GM18526 (cell line): Measurements from ENCODE around the gene TENM3.

Experiments
- POLR2A ChIP-seq: IDR thresholded peaks from 3 replicates; pipeline ENCODE4 v1.6.1; 2011; ENCODE audit not compliant: insufficient read length; ENCODE audit errors: extremely low read depth

The TENM3 gene

DNA sequence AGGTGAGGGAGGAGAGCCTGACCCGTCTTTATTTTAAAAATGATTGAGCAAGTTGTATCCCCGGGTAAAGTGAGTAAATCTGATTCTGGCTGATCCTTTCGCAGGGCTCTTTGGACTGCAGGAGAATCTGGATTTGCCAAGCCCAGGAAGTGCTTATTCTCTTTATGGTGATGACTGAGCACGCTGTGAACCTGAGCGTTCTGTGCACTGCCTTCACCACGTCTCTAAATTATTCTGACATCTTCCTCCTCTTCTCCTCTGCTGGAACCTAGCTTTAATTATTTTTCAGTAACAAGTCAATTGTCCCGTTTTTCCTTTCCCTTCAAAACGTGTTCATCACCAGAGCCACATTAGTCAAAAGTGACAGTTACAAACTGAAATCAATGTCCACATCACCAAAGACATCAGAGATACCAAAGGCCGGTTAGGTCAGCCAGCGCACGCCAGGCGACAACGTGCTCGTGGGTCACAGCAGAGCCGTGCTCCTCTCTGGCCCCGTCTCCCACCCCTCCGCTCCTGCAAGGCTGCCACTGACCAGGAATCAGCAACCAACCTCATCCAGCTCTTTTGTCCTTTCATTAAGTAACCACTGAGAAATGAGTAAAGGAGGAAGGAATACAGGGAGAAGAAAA is 599.7 kb downstream of the TENM3 start:
- TF ChIP-seq POLR2A = no peak

DNA sequence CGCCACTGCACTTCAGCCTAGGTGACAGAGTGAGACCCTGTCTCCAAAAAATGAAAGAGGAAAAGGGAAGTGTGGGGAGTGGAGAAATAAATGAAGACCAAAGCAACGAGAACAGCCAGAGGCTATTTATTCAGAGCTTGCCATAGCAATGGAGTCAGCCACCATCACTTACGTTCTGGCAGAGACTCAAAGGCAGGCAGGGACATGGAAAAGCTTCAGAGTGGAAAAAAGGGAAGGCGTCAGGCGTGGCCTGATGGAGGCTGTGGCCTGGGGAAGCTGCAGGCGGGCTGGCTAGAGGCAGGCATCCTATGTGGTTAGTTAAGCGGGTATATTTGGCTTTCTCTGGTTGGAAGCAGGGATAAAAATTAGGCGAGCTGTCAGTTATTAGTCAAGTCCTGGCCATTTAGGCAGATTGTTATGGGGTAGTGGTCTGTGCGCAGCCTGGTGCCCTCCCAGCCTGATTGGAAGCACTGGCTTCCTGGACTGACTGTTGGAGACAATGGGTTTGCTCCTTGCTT is 600.7 kb downstream of the TENM3 start:
- TF ChIP-seq POLR2A = no peak

GRCh38 chr4:182845618-182846017 is 602.4 kb downstream of the TENM3 start:
- no peak for TF ChIP-seq POLR2A

DNA sequence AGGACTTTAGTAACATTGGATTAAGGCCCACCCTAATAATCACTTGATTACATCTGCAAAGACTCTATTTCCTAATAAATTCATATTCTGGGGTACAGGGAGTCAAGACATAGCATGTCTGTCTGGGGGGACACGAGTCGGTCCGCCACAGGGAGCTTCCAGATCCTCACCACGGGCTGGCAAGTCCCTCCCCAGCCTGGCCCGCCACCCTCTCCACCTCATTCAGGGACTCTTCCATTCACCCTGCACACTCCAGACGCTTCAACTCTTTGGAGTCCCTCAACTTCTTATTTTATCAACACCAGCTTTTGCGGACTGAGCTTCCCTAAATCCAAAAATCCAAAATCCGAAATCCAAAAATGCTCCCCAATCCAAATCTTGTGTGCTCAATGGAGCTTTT is 602.8 kb downstream of the TENM3 start:
- no peak for TF ChIP-seq POLR2A

- TF ChIP-seq POLR2A = no peak
Measured at GRCh38 chr4:182847576-182848450, 604.6 kb downstream of the TENM3 start.

DNA sequence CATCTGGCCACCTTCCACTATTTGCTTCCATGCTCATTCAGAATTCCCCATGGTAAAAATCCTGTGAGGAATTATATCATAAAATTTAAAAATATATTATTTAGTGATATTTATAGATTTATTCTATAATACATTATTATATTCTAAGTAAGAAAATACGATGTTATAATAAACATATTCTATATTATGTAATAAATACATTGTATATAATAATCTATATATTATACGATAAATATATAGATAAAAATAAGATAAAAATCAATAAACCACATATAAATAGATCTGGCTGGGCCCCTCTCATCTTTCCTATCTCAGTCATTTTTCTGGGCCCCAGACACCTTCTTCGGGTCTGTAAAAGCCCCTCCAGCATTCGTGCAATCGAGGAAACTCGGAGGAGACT is 605.5 kb downstream of the TENM3 start:
- TF ChIP-seq POLR2A = no peak
